Panc1 (cell line): ENCODE results near the gene IL10RB. TPM values are rescaled to one million over a fixed set of nuclear protein-coding genes. Genes with fewer than 3 reads are reported as not detected.

ENCODE experiments used
- ATAC-seq: fragments of 200-7000 bp; cut with Tn5 transposase; 2 replicates; pipeline ENCODE4 v1.9.1; 2020; ENCODE audit warnings: mild to moderate bottlenecking, moderate library complexity
- BruUV-seq: library from RNA; stranded (reverse); fragments of 400-500 nt; replicated peaks from 2 replicates; lab custom pipeline; 2021; lab: Mats Ljungman, UMichigan
- CTCF ChIA-PET: fragments of 300-600 bp; sonication (Branson Sonifier 250); formaldehyde crosslinking; loops from one replicate; lab custom pipeline; 2022; ENCODE audit warnings: antibody characterized with exemption; lab: Charles Lee
- POLR2A ChIA-PET: fragments of 300-600 bp; sonication (Branson Sonifier 250); formaldehyde crosslinking; loops from one replicate; lab custom pipeline; 2022; ENCODE audit warnings: antibody characterized with exemption; lab: Charles Lee
- DNase-seq: peaks from one replicate; pipeline ENCODE4 v3.0.0-alpha.2; 2010; ENCODE audit warnings: low read depth, low spot score
- H3K27ac ChIP-seq: 2 replicates; pipeline ENCODE4 v1.5.1; 2011; ENCODE audit warnings: mild to moderate bottlenecking, low read length, inconsistent platforms
- H3K27me3 ChIP-seq: fragments of 200-500 bp; sonication (Bioruptor generic); 2 replicates; pipeline ENCODE4 v1.6.0; 2014; ENCODE audit warnings: low read length, inconsistent platforms; ENCODE audit not compliant: control insufficient read depth, insufficient read depth
- H3K36me3 ChIP-seq: fragments of 200-500 bp; sonication (Bioruptor generic); 2 replicates; pipeline ENCODE4 v1.5.1; 2014; ENCODE audit warnings: inconsistent platforms, mild to moderate bottlenecking, low read length, moderate library complexity; ENCODE audit not compliant: control insufficient read depth, insufficient read depth
- H3K4me1 ChIP-seq: 2 replicates; pipeline ENCODE4 v1.5.1; 2011; ENCODE audit warnings: inconsistent platforms, mild to moderate bottlenecking, low read length, moderate library complexity; ENCODE audit not compliant: control insufficient read depth, insufficient read depth
- H3K4me3 ChIP-seq, 2 experiments: 2 replicates each; pipeline ENCODE4 v1.5.1; 2011 to 2012; ENCODE audit warnings: low read depth in 2 of 2, low read length in 2 of 2, mild to moderate bottlenecking in 2 of 2, inconsistent platforms in 1 of 2, moderate library complexity in 1 of 2
- H3K9me3 ChIP-seq: fragments of 200-500 bp; sonication (Bioruptor generic); 2 replicates; pipeline ENCODE4 v1.5.1; 2014; ENCODE audit warnings: low read depth, mild to moderate bottlenecking, inconsistent platforms, low read length, moderate library complexity; ENCODE audit not compliant: control insufficient read depth, insufficient read depth
- POLR2AphosphoS5 ChIP-seq: IDR thresholded peaks from 2 replicates; pipeline ENCODE4 v1.6.1; 2012; ENCODE audit warnings: mild to moderate bottlenecking, low read depth, low read length, moderate library complexity
- SIN3A ChIP-seq: IDR thresholded peaks from 2 replicates; pipeline ENCODE4 v1.6.1; 2012; ENCODE audit warnings: low read depth, mild to moderate bottlenecking, low read length, moderate library complexity, borderline replicate concordance; ENCODE audit not compliant: insufficient read depth
- TCF7L2 ChIP-seq: IDR thresholded peaks from 2 replicates; pipeline ENCODE4 v1.6.1; 2011; ENCODE audit warnings: mild to moderate bottlenecking, low read depth, low read length, inconsistent platforms
- in situ Hi-C: cut with HindIII; loops from 2 replicates; pipeline ENCODE4 v1.10.0; 2016; ENCODE audit warnings: low sequenced_read_pairs, low pct_unique_long_range_greater_than_20kb
- intact Hi-C: fragments of 100-400 bp; cut with micrococcal nuclease; formaldehyde crosslinking; loops from one replicate; pipeline ENCODE4 v1.10.0; 2022; ENCODE audit not compliant: unreplicated experiment
- total RNA-seq: library from RNA; stranded (reverse); gene quantifications from one replicate; pipeline ENCODE4 v1.2.1, GENCODE V29; 2021; ENCODE audit not compliant: unreplicated experiment
- TF ChIP-seq, protein P1 (sequence below), 2 experiments: IDR thresholded peaks; 2 replicates each; pipeline ENCODE4 v1.6.1; 2011 to 2012; ENCODE audit warnings: low read depth in 2 of 2, control low read depth in 1 of 2, low read length in 1 of 2, mild to moderate bottlenecking in 1 of 2, moderate library complexity in 1 of 2; ENCODE audit not compliant: insufficient read depth in 1 of 2
- TF ChIP-seq, protein P2 (sequence below): fragments of 450-650 bp; IDR thresholded peaks from 2 replicates; pipeline ENCODE4 v1.5.1; 2017; ENCODE audit warnings: mild to moderate bottlenecking

The IL10RB gene
- total RNA-seq, 1 experiment from 2014 or later = 17.7 TPM

DNA sequence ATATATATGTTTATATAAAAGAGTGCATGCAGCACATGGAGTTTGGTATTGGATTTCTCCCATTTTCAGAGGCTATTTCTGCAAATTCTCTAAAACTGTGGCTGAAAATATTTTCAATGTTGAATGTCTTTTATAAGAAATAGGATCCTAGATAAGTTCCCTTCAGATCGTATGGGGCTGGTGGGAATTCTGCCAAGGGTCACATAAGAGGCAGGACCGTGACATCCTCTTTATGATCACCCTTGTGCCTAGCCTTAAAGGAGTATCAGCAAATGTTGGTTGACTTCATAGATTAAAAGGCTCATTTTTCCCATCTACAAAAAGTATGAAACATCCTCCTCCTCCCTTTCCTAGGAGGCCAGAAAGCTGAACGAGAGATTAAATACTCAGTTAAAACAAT, 37.7 kb upstream of the IL10RB start:
- Histone ChIP-seq H3K4me3 (no peak overlapping the region), H3K27ac (no peak overlapping the region), H3K4me1 (peaks cover 4% of the 10 kb centered on the region; the same call in 1 of the 2 replicates), H3K36me3 (no peaks in the 10 kb centered on the region), H3K27me3 (no peaks in the 10 kb centered on the region), H3K9me3 (no peaks in the 10 kb centered on the region)
- DNase-seq (no peak), ATAC-seq (no peak)
- no peak for TF ChIP-seq SIN3A
- TF ChIP-seq, protein P1, sequence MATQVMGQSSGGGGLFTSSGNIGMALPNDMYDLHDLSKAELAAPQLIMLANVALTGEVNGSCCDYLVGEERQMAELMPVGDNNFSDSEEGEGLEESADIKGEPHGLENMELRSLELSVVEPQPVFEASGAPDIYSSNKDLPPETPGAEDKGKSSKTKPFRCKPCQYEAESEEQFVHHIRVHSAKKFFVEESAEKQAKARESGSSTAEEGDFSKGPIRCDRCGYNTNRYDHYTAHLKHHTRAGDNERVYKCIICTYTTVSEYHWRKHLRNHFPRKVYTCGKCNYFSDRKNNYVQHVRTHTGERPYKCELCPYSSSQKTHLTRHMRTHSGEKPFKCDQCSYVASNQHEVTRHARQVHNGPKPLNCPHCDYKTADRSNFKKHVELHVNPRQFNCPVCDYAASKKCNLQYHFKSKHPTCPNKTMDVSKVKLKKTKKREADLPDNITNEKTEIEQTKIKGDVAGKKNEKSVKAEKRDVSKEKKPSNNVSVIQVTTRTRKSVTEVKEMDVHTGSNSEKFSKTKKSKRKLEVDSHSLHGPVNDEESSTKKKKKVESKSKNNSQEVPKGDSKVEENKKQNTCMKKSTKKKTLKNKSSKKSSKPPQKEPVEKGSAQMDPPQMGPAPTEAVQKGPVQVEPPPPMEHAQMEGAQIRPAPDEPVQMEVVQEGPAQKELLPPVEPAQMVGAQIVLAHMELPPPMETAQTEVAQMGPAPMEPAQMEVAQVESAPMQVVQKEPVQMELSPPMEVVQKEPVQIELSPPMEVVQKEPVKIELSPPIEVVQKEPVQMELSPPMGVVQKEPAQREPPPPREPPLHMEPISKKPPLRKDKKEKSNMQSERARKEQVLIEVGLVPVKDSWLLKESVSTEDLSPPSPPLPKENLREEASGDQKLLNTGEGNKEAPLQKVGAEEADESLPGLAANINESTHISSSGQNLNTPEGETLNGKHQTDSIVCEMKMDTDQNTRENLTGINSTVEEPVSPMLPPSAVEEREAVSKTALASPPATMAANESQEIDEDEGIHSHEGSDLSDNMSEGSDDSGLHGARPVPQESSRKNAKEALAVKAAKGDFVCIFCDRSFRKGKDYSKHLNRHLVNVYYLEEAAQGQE (IDR thresholded peaks at IDR 0.05; ENCODE audit: insufficient read depth in 1 of 2, low read depth in 2 of 2, low read length in 1 of 2) = no peak
- in situ Hi-C loops = no loop called here
- no TSS peak for BruUV-seq
- ChIA-PET POLR2A (interaction anchor here (0.7 kb wide), 2 partner anchors 8 to 11 kb away, joined by 3 read pairs; no protein-coding TSS in a partner anchor), CTCF (no interaction called here)
- intact Hi-C loops = no loop called here

DNA sequence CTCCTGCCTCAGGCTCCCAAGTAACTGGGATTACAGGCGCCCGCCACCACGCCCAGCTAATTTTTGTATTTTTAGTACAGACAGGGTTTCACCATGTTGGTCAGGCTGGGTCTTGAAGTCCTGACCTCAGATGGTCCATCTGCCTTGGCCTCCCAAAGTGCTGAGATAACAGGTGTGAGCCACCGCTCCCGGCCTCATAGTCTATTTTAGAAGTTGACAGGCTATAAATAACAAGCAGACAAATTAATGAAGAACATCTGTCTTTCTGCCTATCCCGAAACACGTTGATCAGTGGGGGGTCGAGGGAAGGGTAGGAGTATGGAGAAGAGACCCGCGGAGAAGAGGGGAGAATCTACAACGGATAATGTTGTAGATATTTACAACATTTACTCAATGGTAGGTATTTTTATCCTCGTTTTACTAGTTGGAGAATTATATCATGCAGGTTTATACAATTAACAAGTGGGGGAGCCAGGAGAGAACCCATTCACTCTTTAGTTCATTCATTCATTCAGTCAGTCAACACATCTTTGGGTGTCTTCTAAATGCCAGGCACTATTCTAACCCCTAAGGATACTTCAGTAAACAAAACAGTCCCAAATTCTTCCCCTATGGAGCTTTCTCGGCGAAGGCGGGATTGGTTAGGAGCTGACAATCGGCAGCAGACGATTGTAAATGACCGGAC, 36.9 kb upstream of the IL10RB start:
- no peak overlapping the region for H3K27ac ChIP-seq
- H3K4me3 ChIP-seq = peak overlapping the region; percentile 43 to 78
- no peaks in the 10 kb centered on the region for H3K9me3 ChIP-seq
- H3K36me3 ChIP-seq = no peaks in the 10 kb centered on the region; the same call in 1 of the 2 replicates
- TF ChIP-seq POLR2AphosphoS5 (no peak), TCF7L2 (no peak), SIN3A (no peak)
- TF ChIP-seq, protein P1 (IDR thresholded peaks at IDR 0.05; ENCODE audit: insufficient read depth in 1 of 2, low read depth in 2 of 2, low read length in 1 of 2) = no peak
- TF ChIP-seq, protein P2, sequence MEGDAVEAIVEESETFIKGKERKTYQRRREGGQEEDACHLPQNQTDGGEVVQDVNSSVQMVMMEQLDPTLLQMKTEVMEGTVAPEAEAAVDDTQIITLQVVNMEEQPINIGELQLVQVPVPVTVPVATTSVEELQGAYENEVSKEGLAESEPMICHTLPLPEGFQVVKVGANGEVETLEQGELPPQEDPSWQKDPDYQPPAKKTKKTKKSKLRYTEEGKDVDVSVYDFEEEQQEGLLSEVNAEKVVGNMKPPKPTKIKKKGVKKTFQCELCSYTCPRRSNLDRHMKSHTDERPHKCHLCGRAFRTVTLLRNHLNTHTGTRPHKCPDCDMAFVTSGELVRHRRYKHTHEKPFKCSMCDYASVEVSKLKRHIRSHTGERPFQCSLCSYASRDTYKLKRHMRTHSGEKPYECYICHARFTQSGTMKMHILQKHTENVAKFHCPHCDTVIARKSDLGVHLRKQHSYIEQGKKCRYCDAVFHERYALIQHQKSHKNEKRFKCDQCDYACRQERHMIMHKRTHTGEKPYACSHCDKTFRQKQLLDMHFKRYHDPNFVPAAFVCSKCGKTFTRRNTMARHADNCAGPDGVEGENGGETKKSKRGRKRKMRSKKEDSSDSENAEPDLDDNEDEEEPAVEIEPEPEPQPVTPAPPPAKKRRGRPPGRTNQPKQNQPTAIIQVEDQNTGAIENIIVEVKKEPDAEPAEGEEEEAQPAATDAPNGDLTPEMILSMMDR = no peak
- H3K4me1 ChIP-seq = peaks cover 4% of the 10 kb centered on the region; the same call in 1 of the 2 replicates
- in situ Hi-C loops (no loop called here), intact Hi-C loops (no loop called here)
- ATAC-seq = no peak
- BruUV-seq = no TSS peak
- ChIA-PET POLR2A (interaction anchor here (0.7 kb wide), 1 partner anchor 9 kb away, joined by 3 read pairs; no protein-coding TSS in a partner anchor), CTCF (no interaction called here)
- no peaks in the 10 kb centered on the region for H3K27me3 ChIP-seq
- no peak for DNase-seq
